Mucosa of stomach (tissue), 1 donor: ENCODE results near the gene SCRN3.

Source experiments
- H3K27me3 ChIP-seq: one replicate; pipeline ENCODE4 v1.7.0; 2013; ENCODE audit warnings: mild to moderate bottlenecking, low read length; ENCODE audit not compliant: control insufficient read depth, insufficient read depth
- H3K36me3 ChIP-seq: one replicate; pipeline ENCODE4 v1.7.0; 2013; ENCODE audit warnings: low read length; ENCODE audit not compliant: control insufficient read depth, insufficient read depth
- H3K4me1 ChIP-seq: one replicate; pipeline ENCODE4 v1.7.0; 2013; ENCODE audit warnings: mild to moderate bottlenecking, low read length; ENCODE audit not compliant: control insufficient read depth, insufficient read depth
- H3K4me3 ChIP-seq: one replicate; pipeline ENCODE4 v1.7.0; 2013; ENCODE audit warnings: low read length
- H3K9ac ChIP-seq: one replicate; pipeline ENCODE4 v1.7.0; 2013; ENCODE audit warnings: mild to moderate bottlenecking, low read length, moderate library complexity
- H3K9me3 ChIP-seq: one replicate; pipeline ENCODE4 v1.7.0; 2013; ENCODE audit warnings: mild to moderate bottlenecking, low read length, moderate library complexity; ENCODE audit not compliant: control insufficient read depth
- donor health status: Pancreatic carcinoma.

The SCRN3 gene

DNA sequence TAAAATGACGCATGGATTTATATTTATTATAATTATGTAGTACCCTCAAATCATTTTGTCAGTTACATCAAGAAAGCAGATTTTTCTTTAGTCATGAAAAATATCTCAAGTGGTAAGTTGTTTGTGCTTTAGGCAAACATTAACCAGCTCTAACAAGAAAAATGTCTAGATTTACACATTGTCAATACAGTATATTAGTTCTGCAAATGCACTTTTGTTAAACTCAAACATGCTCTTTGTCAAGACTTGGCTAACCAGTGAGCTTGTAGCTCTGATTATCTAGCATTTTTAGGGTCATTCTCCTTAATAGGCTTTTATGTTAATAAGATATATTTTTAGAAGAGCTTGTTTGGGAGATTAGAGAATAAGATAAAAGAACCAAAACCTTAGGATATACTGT lies 32.7 kb downstream of the SCRN3 start:
- H3K4me1 ChIP-seq: no peaks in the 10 kb centered on the region
- H3K27me3 ChIP-seq: no peaks in the 10 kb centered on the region
- H3K9ac ChIP-seq: no peak overlapping the region
- H3K9me3 ChIP-seq: no peaks in the 10 kb centered on the region
- H3K4me3 ChIP-seq: no peak overlapping the region
- H3K36me3 ChIP-seq: no peaks in the 10 kb centered on the region

DNA sequence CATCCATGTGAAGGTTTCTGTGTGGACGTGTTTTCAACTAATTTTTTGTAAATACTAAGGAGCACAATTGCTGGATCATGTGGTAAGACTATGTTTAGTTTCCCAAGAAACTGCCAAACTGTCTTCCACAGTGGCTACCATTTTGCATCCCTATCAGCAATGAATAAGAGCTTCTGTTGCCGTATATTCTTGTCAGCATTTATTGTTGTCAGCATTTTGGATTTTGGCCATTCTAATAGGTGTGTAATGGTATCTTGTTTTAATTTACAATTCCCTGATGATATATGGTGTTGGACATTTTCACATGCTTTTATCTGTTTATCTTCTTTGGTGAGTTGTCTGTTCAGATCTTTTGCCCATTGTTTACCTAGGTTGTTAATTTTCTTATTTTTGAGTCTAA lies 34.5 kb downstream of the SCRN3 start:
- Histone ChIP-seq H3K36me3 (no peaks in the 10 kb centered on the region), H3K4me3 (no peak overlapping the region), H3K27me3 (no peaks in the 10 kb centered on the region), H3K9me3 (no peaks in the 10 kb centered on the region), H3K9ac (no peak overlapping the region), H3K4me1 (no peaks in the 10 kb centered on the region)

DNA sequence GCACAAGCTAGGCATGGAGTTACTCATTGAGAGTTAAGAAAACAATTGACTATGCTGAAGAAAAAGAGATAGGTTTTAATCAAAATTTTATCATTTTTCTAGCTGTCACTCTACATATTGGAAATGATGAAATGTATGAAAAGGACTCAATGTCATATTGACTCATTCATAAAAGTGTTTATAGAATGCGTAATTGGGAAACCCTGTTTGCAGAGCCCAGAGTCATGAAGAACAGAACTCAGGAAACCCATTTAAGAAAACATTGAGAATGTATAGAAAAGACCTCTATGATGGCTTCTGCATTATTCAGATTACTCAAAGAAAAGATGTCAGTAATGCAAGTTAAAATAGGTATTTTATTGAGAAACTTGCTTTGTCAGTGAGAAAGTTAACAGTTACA lies 36.4 kb downstream of the SCRN3 start:
- Histone ChIP-seq H3K36me3 (no peaks in the 10 kb centered on the region), H3K4me3 (no peak overlapping the region), H3K9ac (no peak overlapping the region), H3K9me3 (no peaks in the 10 kb centered on the region), H3K4me1 (no peaks in the 10 kb centered on the region), H3K27me3 (no peaks in the 10 kb centered on the region)

DNA sequence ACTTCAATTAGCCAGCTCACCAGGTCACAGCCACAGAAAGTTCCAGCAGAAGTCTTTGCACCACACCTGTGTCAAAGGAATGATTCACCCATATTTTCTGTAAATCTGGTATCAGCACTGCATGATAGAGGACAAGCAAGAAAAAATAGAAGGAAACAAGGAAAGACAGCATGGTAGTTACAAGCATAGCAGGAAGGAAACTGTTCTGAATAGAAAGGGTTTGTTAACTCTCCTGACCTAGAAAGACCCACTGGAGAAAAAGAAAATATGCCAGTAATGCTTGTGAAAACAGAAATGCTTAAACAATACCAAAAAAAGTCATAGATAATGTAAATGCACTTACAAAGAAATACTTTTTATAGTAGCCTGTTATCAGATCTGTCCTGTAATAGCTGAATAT lies 40.8 kb downstream of the SCRN3 start:
- Histone ChIP-seq H3K36me3 (no peaks in the 10 kb centered on the region), H3K9ac (no peak overlapping the region)

DNA sequence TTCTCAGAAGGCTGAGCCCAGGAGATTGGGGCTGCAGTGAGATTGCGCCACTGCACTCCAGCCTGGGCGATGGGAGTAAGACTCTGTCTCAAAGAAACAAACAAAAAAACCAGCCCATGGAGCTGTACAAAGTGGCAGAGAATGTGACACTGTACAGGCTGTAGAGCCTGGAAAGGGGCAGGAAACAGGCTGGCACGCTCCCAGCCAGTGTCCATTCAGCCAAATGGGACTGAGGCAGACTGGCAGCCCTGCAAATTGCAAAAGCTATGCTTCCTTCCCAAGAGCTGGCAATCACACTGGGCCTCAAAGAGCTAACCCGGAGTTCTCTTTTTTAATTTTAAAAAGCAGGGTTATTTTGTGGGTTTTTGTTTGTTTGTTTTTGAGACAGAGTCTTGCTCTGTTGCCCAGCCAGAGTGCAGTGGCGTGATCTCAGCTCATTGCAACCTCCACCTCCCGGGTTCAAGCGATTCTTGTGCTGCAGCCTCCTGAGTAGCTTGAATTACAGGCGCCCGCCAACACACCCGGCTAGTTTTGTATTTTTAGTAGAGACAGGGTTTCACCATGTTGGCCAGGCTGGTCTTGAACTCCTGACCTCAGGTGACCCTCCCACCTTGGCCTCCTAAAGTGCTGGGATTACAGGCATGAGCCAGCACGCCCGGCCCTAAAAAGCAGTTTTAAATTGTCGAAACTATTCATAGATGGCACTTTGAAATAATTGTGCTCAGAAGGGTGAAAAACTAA lies 42.8 kb downstream of the SCRN3 start:
- no peaks in the 10 kb centered on the region for H3K27me3 ChIP-seq
- no peak overlapping the region for H3K9ac ChIP-seq
- no peaks in the 10 kb centered on the region for H3K36me3 ChIP-seq
- no peak overlapping the region for H3K4me3 ChIP-seq
- no peaks in the 10 kb centered on the region for H3K4me1 ChIP-seq
- no peaks in the 10 kb centered on the region for H3K9me3 ChIP-seq

More for the DNA sequence above, 40.8 kb downstream of the SCRN3 start:
- no peaks in the 10 kb centered on the region for H3K27me3 ChIP-seq
- no peaks in the 10 kb centered on the region for H3K9me3 ChIP-seq
- no peak overlapping the region for H3K4me3 ChIP-seq
- no peaks in the 10 kb centered on the region for H3K4me1 ChIP-seq

DNA sequence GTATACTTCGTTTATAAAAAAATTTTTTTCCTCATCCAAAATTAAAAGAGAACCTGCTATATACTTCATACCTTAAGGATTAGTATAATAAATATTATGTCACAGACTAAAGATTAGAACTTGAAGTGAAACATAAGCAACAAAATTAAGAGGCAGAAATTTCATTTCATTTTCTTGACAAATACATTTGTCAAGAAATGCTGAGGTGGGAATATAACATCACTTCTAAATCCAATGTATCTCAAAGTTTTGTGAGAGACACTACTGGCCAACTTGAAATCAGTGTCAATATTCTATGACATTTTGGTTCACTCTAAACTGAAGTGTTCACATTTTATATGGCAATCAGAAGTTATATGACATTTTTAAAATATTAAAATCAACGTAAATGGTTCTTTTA lies 43.8 kb downstream of the SCRN3 start:
- Histone ChIP-seq H3K4me3 (no peak overlapping the region), H3K36me3 (no peaks in the 10 kb centered on the region), H3K9me3 (no peaks in the 10 kb centered on the region), H3K9ac (no peak overlapping the region), H3K27me3 (no peaks in the 10 kb centered on the region), H3K4me1 (no peaks in the 10 kb centered on the region)

DNA sequence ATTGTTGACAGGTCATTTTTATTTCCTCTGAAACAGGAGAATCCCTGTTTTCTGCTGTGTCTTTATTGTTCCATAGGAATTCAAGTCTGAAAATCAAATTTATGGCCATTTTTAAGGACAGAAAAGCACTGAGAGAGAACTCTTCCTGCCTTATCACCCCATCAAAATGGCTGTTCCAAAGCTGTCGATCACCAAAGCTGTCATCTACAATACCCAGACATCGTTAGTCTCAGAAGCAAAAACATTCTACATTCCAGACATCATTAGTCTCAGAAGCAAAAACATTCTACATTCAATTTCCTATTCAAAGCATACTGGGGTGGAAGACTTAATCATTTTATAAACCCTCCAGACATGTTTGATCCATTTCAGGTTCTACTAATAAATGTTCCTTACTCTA lies 44.4 kb downstream of the SCRN3 start:
- no peaks in the 10 kb centered on the region for H3K27me3 ChIP-seq
- H3K36me3 ChIP-seq: no peaks in the 10 kb centered on the region
- no peak overlapping the region for H3K9ac ChIP-seq
- H3K9me3 ChIP-seq: no peaks in the 10 kb centered on the region
- H3K4me3 ChIP-seq: no peak overlapping the region
- H3K4me1 ChIP-seq: no peaks in the 10 kb centered on the region

DNA sequence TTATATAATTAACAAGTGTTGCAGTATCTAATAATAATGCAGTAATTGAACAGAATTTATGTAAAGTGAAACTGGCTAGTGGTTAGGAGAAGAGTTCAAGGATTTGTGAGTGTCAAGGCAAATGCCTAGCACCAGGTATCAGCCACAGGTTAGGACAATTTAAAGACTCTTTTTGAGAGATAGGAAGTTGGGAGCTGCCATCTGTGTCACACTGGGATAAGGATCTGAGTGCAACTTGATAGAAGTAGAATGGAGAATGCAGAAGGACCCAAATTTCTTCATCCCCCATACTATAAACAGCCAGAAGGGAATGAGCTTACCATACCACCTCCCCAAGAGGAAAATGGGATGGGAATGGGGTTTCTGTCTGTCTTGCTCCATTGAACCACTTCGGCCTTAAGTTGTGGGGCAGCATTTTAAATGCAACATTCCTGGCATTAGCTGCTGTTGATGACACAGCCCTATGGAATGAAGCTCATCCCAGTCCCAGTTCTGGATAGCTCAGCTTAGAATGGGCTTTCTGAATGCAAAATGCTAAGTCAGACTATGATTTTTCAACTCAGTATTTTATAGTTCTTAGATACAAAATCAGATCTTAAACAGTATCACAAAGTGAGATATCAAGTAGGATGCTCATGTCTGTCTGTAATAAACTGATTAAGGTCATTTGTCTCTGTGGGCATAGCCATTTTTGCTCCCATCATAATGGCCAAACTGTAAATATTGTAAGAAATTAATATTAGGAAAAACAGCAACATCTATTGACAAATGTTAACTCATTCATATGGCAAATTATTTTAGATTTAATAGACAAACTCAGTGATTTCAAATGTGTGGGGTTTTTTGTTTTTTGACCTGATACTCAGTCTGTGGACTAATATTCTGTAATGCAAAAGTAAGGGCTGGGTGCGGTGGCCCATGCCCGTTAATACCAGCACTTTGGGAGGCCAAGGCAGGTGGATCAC lies 47.3 kb downstream of the SCRN3 start:
- Histone ChIP-seq H3K4me1 (no peaks in the 10 kb centered on the region), H3K36me3 (no peaks in the 10 kb centered on the region), H3K9ac (no peak overlapping the region), H3K9me3 (no peaks in the 10 kb centered on the region), H3K4me3 (no peak overlapping the region), H3K27me3 (no peaks in the 10 kb centered on the region)

DNA sequence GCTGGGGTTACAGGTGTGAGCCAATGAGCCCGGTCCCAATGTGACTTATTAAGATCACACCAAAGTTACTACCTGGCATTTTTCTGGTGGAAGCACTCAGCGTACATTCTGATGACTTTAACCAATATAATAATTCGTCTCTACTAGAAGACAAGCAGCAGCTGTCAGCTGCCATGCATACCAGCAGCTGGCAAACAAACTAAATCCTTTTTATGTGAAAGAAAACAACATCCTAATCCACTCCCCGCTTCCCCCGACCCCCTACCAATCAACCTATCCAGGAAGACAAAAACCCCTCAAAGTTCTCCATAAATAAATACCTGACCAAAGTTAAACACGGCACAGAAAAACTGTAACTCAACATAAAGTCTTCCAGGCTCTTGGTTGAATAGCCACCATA lies 49.2 kb downstream of the SCRN3 start:
- no peak overlapping the region for H3K4me3 ChIP-seq
- H3K36me3 ChIP-seq: no peaks in the 10 kb centered on the region
- H3K9me3 ChIP-seq: no peaks in the 10 kb centered on the region
- H3K9ac ChIP-seq: no peak overlapping the region
- H3K27me3 ChIP-seq: no peaks in the 10 kb centered on the region
- no peaks in the 10 kb centered on the region for H3K4me1 ChIP-seq

DNA sequence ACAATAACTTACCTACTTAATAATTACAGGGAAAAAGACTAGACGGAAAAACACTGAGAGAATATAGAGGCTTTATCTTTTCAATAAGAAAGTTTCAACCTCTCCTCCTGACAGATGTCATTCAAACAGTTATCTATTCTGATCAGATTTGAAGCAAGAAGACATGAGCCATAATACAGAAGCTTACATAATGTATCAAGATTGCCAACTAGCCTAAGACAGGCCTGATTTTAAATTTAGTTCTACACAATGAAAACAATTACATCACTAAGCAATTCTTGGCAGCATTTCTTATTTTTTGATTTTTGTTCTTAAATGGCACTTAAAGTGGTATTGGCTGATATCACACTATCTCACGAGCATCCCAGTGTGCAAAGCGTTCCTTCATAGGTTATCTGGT lies 49.7 kb downstream of the SCRN3 start:
- no peaks in the 10 kb centered on the region for H3K36me3 ChIP-seq

DNA sequence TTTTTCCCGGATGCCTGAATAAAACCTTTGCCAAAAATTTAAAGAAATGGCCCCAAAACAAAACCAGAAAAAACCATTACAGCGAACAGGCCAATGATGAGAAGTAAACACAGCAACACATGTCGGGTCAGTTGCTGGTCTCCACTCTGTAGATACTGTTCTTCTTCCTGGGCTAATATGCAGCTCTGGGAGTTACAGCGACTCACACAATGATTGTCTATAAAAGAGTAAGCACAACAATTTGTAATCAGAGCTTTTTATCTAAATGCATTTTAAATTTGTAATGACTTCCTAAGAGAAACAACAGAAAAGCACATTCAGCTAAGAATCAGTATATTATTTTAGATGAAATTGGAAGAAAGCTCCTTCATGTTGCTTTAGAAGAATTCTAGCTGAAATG lies 51.0 kb downstream of the SCRN3 start:
- Histone ChIP-seq H3K27me3 (no peaks in the 10 kb centered on the region), H3K9ac (no peak overlapping the region), H3K9me3 (no peaks in the 10 kb centered on the region), H3K4me3 (no peak overlapping the region), H3K4me1 (no peaks in the 10 kb centered on the region), H3K36me3 (no peaks in the 10 kb centered on the region)

More for the DNA sequence above, 49.7 kb downstream of the SCRN3 start:
- Histone ChIP-seq H3K4me1 (no peaks in the 10 kb centered on the region), H3K9me3 (no peaks in the 10 kb centered on the region), H3K9ac (no peak overlapping the region), H3K27me3 (no peaks in the 10 kb centered on the region), H3K4me3 (no peak overlapping the region)

DNA sequence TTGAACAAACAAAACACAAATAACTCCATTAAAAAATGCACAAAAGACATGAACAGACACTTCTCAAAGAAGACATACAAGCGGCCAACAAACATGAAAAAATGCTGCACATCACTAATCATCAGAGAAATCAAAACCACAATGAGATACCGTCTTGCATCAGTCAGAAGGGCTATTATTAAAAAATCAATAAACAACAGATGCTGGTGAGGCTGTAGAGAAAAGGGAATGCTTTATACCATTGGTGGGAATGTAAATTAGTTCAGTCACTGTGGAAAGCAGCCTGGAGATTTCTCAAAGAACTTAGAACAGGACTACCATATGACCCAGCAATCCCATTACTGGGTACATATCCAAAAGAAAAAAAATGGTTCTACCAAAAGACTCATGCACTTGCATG lies 53.5 kb downstream of the SCRN3 start:
- H3K9me3 ChIP-seq: no peaks in the 10 kb centered on the region
- no peak overlapping the region for H3K9ac ChIP-seq
- no peaks in the 10 kb centered on the region for H3K36me3 ChIP-seq
- no peak overlapping the region for H3K4me3 ChIP-seq
- no peaks in the 10 kb centered on the region for H3K27me3 ChIP-seq
- H3K4me1 ChIP-seq: no peaks in the 10 kb centered on the region
